Mesothelial cell of epicardium (in vitro differentiated cells): ENCODE measurements around the gene GREM1. TPM values are rescaled to one million over a fixed set of nuclear protein-coding genes. Genes with fewer than 3 reads are reported as not detected.

Source experiments
- DNase-seq, 2 experiments: peaks; one replicate each; pipeline ENCODE4 v3.0.0; 2021; ENCODE audit warnings: low spot score in 2 of 2; ENCODE audit not compliant: unreplicated experiment in 2 of 2
- H3K27ac Mint-ChIP-seq: 2 replicates; pipeline ENCODE4 v1.8.0; 2021; ENCODE audit warnings: mixed read lengths
- H3K27me3 Mint-ChIP-seq: 2 replicates; pipeline ENCODE4 v1.8.0; 2021; ENCODE audit warnings: low read depth, mixed read lengths
- H3K36me3 Mint-ChIP-seq: 2 replicates; pipeline ENCODE4 v1.8.0; 2021; ENCODE audit warnings: mixed read lengths
- H3K4me1 Mint-ChIP-seq: 2 replicates; pipeline ENCODE4 v1.8.0; 2021; ENCODE audit warnings: mixed read lengths
- H3K4me3 Mint-ChIP-seq: 2 replicates; pipeline ENCODE4 v1.8.0; 2021; ENCODE audit warnings: mild to moderate bottlenecking, moderate library complexity, mixed read lengths
- H3K9me3 Mint-ChIP-seq: 2 replicates; pipeline ENCODE4 v1.8.0; 2021; ENCODE audit warnings: mixed read lengths
- CTCF ChIP-seq: fragments of 200-600 bp; sonication (generic); IDR thresholded peaks from one replicate; pipeline ENCODE4 v1.5.0; 2021; ENCODE audit warnings: antibody characterized with exemption; ENCODE audit not compliant: unreplicated experiment
- total RNA-seq: library from RNA; stranded (reverse); gene quantifications from 3 replicates; pipeline ENCODE4 v1.2.1, GENCODE V29; 2021

Gene GREM1
- total RNA-seq, 1 donor from 2014 or later: 2.2 TPM

DNA sequence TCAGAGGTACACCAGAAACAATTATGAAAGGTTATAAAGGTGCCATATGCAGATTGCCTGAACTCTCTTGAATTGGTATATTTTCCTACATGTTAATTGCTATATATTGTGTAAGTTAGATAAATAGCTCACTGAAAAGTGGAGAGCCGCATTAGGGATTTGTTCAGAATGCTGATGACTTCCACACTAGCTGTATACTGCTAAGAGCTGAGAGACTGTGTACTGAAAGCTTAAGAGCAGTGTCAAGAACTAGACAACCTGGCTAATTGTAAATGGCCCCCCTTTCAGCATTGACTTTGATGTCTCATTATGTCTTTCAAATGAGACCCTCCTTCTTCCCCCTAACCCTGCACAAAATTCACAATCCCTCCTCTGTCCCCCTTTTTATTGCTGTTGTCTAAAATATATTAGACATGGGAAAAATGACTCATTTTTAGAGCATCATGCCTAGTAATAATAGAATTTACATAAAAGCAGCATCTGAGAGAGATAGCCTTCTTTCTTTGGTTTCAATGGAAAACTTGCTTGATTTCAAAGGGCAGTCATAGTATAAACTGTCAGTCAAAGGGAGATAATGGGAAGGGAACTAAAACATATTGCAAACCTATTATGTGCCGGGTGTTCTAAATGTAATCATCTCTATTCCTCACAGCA is 34.7 kb upstream of the GREM1 start:
- no peaks in the 10 kb centered on the region for H3K27me3 Mint-ChIP-seq
- no peaks in the 10 kb centered on the region for H3K4me1 Mint-ChIP-seq
- peaks cover 7% of the 10 kb centered on the region for H3K9me3 Mint-ChIP-seq
- H3K4me3 Mint-ChIP-seq: no peak overlapping the region
- H3K27ac Mint-ChIP-seq: no peak overlapping the region
- no peak for DNase-seq
- H3K36me3 Mint-ChIP-seq: peaks cover 17% of the 10 kb centered on the region
- TF ChIP-seq CTCF: no peak

DNA sequence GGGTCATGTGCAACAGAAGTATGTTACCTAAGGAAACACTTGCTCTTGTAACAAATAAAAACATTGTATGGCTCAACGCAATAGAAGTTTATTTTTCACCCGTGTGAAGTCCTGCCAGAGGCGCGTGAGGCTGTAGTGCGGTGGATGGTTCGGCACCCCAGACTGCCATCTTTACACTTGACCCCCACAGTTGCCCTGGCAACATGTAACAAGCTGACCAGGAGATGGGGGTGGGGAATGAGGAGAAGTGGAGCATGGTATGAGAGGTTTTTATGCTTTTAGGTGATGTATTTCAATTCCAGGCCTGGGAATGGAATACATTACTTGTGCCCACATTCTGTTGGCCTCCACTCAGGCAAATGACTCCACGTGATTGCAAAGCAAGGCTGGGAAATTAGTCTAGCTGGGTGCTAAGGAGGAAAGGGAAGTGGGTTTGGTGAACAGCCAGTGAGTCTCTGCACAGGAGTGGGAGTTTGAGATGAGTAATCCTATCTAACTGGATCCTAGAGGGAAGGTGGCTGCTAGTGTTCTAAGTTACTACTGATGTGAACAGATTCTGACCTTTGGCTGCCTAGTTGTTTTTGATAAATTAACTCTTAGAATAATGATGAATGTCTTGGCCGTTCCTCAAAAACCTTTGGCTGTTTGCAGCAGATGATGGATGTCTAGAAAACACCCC is 33.8 kb upstream of the GREM1 start:
- H3K9me3 Mint-ChIP-seq: peaks cover 7% of the 10 kb centered on the region
- peaks cover 17% of the 10 kb centered on the region for H3K36me3 Mint-ChIP-seq
- TF ChIP-seq CTCF: no peak
- H3K4me1 Mint-ChIP-seq: no peaks in the 10 kb centered on the region
- no peak overlapping the region for H3K4me3 Mint-ChIP-seq
- no peaks in the 10 kb centered on the region for H3K27me3 Mint-ChIP-seq
- no peak for DNase-seq
- H3K27ac Mint-ChIP-seq: no peak overlapping the region

DNA sequence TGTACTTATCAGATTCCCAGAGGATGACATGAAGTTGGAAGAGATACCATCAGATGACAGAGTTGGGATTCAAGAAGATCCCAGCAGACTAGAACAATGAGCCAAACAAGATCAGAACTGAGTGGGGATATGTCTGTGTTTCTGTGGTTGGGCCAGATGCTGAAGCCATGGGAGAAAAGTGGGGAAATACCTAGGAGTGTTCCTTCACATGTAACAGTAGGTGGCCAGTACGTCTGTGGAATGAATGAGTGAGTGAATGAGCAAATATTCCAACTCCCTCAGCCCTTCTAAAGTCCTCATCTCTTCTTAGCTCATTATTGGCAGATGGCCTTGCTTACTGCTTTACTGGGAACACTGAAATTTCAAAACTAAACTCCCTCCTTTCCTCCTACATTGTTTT is 32.2 kb upstream of the GREM1 start:
- no peak for DNase-seq
- Mint-ChIP-seq H3K27me3 (no peaks in the 10 kb centered on the region), H3K4me1 (no peaks in the 10 kb centered on the region), H3K4me3 (no peak overlapping the region), H3K27ac (no peak overlapping the region), H3K36me3 (peaks cover 18% of the 10 kb centered on the region), H3K9me3 (peaks cover 7% of the 10 kb centered on the region)
- no peak for TF ChIP-seq CTCF

- Mint-ChIP-seq H3K27ac (no peak overlapping the region), H3K36me3 (peaks cover 21% of the 10 kb centered on the region), H3K27me3 (no peaks in the 10 kb centered on the region), H3K4me3 (no peak overlapping the region), H3K9me3 (peaks cover 7% of the 10 kb centered on the region), H3K4me1 (no peaks in the 10 kb centered on the region)
- no peak for DNase-seq
- TF ChIP-seq CTCF: no peak
Measured at GRCh38 chr15:32687556-32687955, 30.2 kb upstream of the GREM1 start.

DNA sequence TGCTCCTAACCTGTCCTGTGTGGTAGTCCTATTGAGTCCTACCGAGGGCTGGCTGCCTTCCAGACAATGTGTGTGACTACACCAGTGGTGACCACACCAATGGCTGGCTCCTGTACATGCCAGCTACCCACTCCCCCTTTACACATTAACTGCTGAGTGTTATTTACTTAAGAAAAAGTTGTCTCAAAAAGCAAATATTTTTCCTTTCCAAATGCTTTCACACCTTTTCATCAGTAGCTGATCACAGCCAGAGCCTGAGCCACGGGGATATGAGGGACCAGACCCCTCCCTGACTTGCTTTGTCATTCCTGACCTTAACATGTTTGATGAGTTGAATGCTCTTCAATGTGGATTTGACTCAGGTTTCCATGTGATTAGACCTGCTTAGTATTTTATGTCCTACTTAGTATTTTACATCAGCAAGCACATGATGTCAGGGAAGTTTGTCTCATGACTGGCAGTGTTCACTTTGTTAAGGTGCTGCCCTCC is 29.6 kb upstream of the GREM1 start:
- H3K27ac Mint-ChIP-seq: no peak overlapping the region

More for the DNA sequence above, 29.6 kb upstream of the GREM1 start:
- H3K36me3 Mint-ChIP-seq: peaks cover 21% of the 10 kb centered on the region
- H3K27me3 Mint-ChIP-seq: no peaks in the 10 kb centered on the region
- H3K4me3 Mint-ChIP-seq: no peak overlapping the region
- H3K4me1 Mint-ChIP-seq: no peaks in the 10 kb centered on the region
- DNase-seq: no peak
- peaks cover 7% of the 10 kb centered on the region for H3K9me3 Mint-ChIP-seq
- TF ChIP-seq CTCF: no peak
